ENCODE results near the gene GIPC1.
A peak's percentile ranks its signal among the peaks of the same experiment; 100 is the strongest.

GIPC1 gene

DNA sequence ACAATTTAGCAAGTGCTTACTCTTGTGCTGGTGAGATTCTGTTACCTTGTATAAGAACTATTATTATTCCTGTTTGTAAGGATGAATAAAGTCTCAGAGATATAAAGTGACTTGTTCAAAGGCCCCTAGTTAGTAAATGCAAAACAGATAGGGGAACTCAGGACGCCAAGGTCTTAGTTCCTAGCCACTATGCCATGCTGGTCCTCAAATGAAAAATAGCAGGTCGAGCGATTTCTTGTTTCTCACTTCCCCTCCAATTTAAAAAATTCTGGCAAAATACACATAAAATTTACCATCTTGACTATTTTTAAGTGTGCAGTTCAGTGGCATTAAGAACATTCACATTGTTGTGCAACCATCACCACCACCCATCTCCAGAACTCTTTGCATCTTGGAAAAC, 34.6 kb upstream of the GIPC1 start:
- Histone ChIP-seq H3K4me3 (ENCODE audit: extremely low read depth, insufficient read depth, low read length, poor library complexity, severe bottlenecking) (peak overlapping the region; percentile 90), H3K27ac (ENCODE audit: low read depth, low read length, severe bottlenecking) (no peak overlapping the region)
- WGBS, 2 experiments (ENCODE audit: insufficient coverage in 2 of 2): 77 to 89% methylated on average over 3 of the region's 3 CpGs

DNA sequence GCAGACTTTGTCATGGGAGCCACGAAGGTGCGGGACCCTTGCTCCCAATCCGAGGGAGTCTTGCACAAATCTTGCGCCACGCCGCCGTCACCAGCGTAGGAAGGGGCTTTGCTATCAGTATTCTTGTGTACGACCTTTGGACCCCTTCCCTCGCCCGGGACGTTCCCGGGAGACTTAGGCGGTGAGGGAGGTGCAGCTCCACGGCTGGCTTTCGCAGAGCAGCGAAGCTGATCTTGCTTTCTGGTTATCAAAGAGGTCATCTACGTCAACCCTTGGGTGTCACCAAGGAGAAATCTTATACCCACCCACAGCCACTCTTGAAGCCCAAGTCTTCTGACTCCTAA, 34.0 kb upstream of the GIPC1 start:
- Histone ChIP-seq H3K36me3 (ENCODE audit: control insufficient read depth, insufficient read depth, low read length) (peaks cover 22% of the 10 kb centered on the region), H3K4me3 (ENCODE audit: extremely low read depth, insufficient read depth, low read length, poor library complexity, severe bottlenecking) (peak overlapping the region; percentile 90), H3K9me3 (ENCODE audit: control insufficient read depth, low read length) (no peaks in the 10 kb centered on the region), H3K27ac (ENCODE audit: low read depth, low read length, severe bottlenecking) (peak overlapping the region; percentile 88), H3K4me1 (ENCODE audit: control insufficient read depth, insufficient read depth, low read length, poor library complexity, severe bottlenecking) (peaks cover 9% of the 10 kb centered on the region)
- 0 to 1% methylated on average over 15 to 16 of the region's 18 CpGs for WGBS, 2 experiments (ENCODE audit: insufficient coverage in 2 of 2)

More for the DNA sequence above, 34.6 kb upstream of the GIPC1 start:
- peaks cover 23% of the 10 kb centered on the region for H3K36me3 ChIP-seq (ENCODE audit: control insufficient read depth, insufficient read depth, low read length)
- H3K4me1 ChIP-seq (ENCODE audit: control insufficient read depth, insufficient read depth, low read length, poor library complexity, severe bottlenecking): peaks cover 9% of the 10 kb centered on the region
- H3K9me3 ChIP-seq (ENCODE audit: control insufficient read depth, low read length): no peaks in the 10 kb centered on the region

GRCh38 chr19:14529254-14530004, 33.5 kb upstream of the GIPC1 start, which contains the start of gene TECR:
TECR (plus strand) TSS chr19:14529594; CDS start chr19:14529697, 103 bp downstream.
- no peaks in the 10 kb centered on the region for H3K9me3 ChIP-seq (ENCODE audit: control insufficient read depth, low read length)
- peaks cover 17% of the 10 kb centered on the region for H3K36me3 ChIP-seq (ENCODE audit: control insufficient read depth, insufficient read depth, low read length)
- peak within 1 kb of the TSS; percentile 88 for H3K27ac ChIP-seq (ENCODE audit: low read depth, low read length, severe bottlenecking)
- peaks cover 7% of the 10 kb centered on the region for H3K4me1 ChIP-seq (ENCODE audit: control insufficient read depth, insufficient read depth, low read length, poor library complexity, severe bottlenecking)
- H3K4me3 ChIP-seq (ENCODE audit: extremely low read depth, insufficient read depth, low read length, poor library complexity, severe bottlenecking): peak within 1 kb of the TSS; percentile 90
- 0 to 1% methylated on average over 27 to 54 of the region's 59 CpGs for WGBS, 2 experiments (ENCODE audit: insufficient coverage in 2 of 2)

- H3K27ac ChIP-seq (ENCODE audit: low read depth, low read length, severe bottlenecking): peak overlapping the region; percentile 53
- peaks cover 7% of the 10 kb centered on the region for H3K4me1 ChIP-seq (ENCODE audit: control insufficient read depth, insufficient read depth, low read length, poor library complexity, severe bottlenecking)
- 52 to 60% methylated on average over 33 to 38 of the region's 39 CpGs for WGBS, 2 experiments (ENCODE audit: insufficient coverage in 2 of 2)
- peak overlapping the region; percentile 90 for H3K4me3 ChIP-seq (ENCODE audit: extremely low read depth, insufficient read depth, low read length, poor library complexity, severe bottlenecking)
- H3K36me3 ChIP-seq (ENCODE audit: control insufficient read depth, insufficient read depth, low read length): peaks cover 12% of the 10 kb centered on the region
- H3K9me3 ChIP-seq (ENCODE audit: control insufficient read depth, low read length): no peaks in the 10 kb centered on the region
Measured at GRCh38 chr19:14528419-14529253, 32.7 kb upstream of the GIPC1 start.

GRCh38 chr19:14526423-14526822, 30.5 kb upstream of the GIPC1 start:
- H3K27ac ChIP-seq (ENCODE audit: low read depth, low read length, severe bottlenecking): no peak overlapping the region

DNA sequence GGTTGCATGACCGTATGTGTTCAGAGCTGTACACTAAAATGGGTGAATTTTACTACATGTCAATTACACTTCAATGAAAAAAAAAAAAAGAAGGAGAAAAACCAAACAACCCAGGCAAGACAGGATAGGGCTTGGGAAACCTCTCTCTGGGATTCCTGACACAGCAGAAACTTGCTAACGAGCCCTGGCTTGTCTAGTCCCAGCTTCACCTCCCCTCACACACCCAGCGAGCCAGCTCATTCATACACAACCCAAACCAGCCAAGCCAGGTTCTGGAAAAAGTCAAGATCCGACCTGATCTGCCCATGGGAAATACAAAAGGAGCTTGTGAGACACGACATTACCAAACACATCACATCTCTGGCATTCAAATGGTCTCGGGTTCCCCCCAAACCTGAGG, 29.8 kb upstream of the GIPC1 start:
- WGBS, 2 experiments (ENCODE audit: insufficient coverage in 2 of 2): 62 to 67% methylated on average over 4 of the region's 6 CpGs

More at GRCh38 chr19:14526423-14526822, 30.5 kb upstream of the GIPC1 start:
- Histone ChIP-seq H3K4me3 (ENCODE audit: extremely low read depth, insufficient read depth, low read length, poor library complexity, severe bottlenecking) (no peak overlapping the region), H3K36me3 (ENCODE audit: control insufficient read depth, insufficient read depth, low read length) (no peaks in the 10 kb centered on the region), H3K9me3 (ENCODE audit: control insufficient read depth, low read length) (no peaks in the 10 kb centered on the region), H3K4me1 (ENCODE audit: control insufficient read depth, insufficient read depth, low read length, poor library complexity, severe bottlenecking) (peaks cover 14% of the 10 kb centered on the region)
- 100% methylated on average over 3 of the region's 4 CpGs for WGBS, 2 experiments (ENCODE audit: insufficient coverage in 2 of 2)

GRCh38 chr19:14520543-14520942, 24.6 kb upstream of the GIPC1 start:
- Histone ChIP-seq H3K27ac (ENCODE audit: low read depth, low read length, severe bottlenecking) (peak overlapping the region; percentile 99), H3K4me3 (ENCODE audit: extremely low read depth, insufficient read depth, low read length, poor library complexity, severe bottlenecking) (no peak overlapping the region)
- 89 to 100% methylated on average over 3 of the region's 4 CpGs for WGBS, 2 experiments (ENCODE audit: insufficient coverage in 2 of 2)

More for the DNA sequence above, 29.8 kb upstream of the GIPC1 start:
- Histone ChIP-seq H3K4me1 (ENCODE audit: control insufficient read depth, insufficient read depth, low read length, poor library complexity, severe bottlenecking) (peaks cover 15% of the 10 kb centered on the region), H3K9me3 (ENCODE audit: control insufficient read depth, low read length) (no peaks in the 10 kb centered on the region), H3K27ac (ENCODE audit: low read depth, low read length, severe bottlenecking) (no peak overlapping the region), H3K36me3 (ENCODE audit: control insufficient read depth, insufficient read depth, low read length) (no peaks in the 10 kb centered on the region), H3K4me3 (ENCODE audit: extremely low read depth, insufficient read depth, low read length, poor library complexity, severe bottlenecking) (no peak overlapping the region)

GRCh38 chr19:14519860-14520407, 24.0 kb upstream of the GIPC1 start:
- peak overlapping the region; percentile 99 for H3K27ac ChIP-seq (ENCODE audit: low read depth, low read length, severe bottlenecking)
- H3K4me3 ChIP-seq (ENCODE audit: extremely low read depth, insufficient read depth, low read length, poor library complexity, severe bottlenecking): no peak overlapping the region
- peaks cover 36% of the 10 kb centered on the region for H3K4me1 ChIP-seq (ENCODE audit: control insufficient read depth, insufficient read depth, low read length, poor library complexity, severe bottlenecking)
- 48 to 53% methylated on average over 2 of the region's 2 CpGs for WGBS, 2 experiments (ENCODE audit: insufficient coverage in 2 of 2)
- H3K36me3 ChIP-seq (ENCODE audit: control insufficient read depth, insufficient read depth, low read length): peaks cover 22% of the 10 kb centered on the region
- H3K9me3 ChIP-seq (ENCODE audit: control insufficient read depth, low read length): no peaks in the 10 kb centered on the region

More at GRCh38 chr19:14520543-14520942, 24.6 kb upstream of the GIPC1 start:
- H3K4me1 ChIP-seq (ENCODE audit: control insufficient read depth, insufficient read depth, low read length, poor library complexity, severe bottlenecking): peaks cover 34% of the 10 kb centered on the region
- H3K9me3 ChIP-seq (ENCODE audit: control insufficient read depth, low read length): no peaks in the 10 kb centered on the region
- peaks cover 15% of the 10 kb centered on the region for H3K36me3 ChIP-seq (ENCODE audit: control insufficient read depth, insufficient read depth, low read length)

GRCh38 chr19:14519245-14519859, 23.4 kb upstream of the GIPC1 start:
- no peak overlapping the region for H3K4me3 ChIP-seq (ENCODE audit: extremely low read depth, insufficient read depth, low read length, poor library complexity, severe bottlenecking)
- H3K36me3 ChIP-seq (ENCODE audit: control insufficient read depth, insufficient read depth, low read length): peaks cover 27% of the 10 kb centered on the region
- H3K27ac ChIP-seq (ENCODE audit: low read depth, low read length, severe bottlenecking): peak overlapping the region; percentile 99
- 94 to 97% methylated on average over 11 to 15 of the region's 22 CpGs for WGBS, 2 experiments (ENCODE audit: insufficient coverage in 2 of 2)
- H3K9me3 ChIP-seq (ENCODE audit: control insufficient read depth, low read length): no peaks in the 10 kb centered on the region
- H3K4me1 ChIP-seq (ENCODE audit: control insufficient read depth, insufficient read depth, low read length, poor library complexity, severe bottlenecking): peaks cover 36% of the 10 kb centered on the region

DNA sequence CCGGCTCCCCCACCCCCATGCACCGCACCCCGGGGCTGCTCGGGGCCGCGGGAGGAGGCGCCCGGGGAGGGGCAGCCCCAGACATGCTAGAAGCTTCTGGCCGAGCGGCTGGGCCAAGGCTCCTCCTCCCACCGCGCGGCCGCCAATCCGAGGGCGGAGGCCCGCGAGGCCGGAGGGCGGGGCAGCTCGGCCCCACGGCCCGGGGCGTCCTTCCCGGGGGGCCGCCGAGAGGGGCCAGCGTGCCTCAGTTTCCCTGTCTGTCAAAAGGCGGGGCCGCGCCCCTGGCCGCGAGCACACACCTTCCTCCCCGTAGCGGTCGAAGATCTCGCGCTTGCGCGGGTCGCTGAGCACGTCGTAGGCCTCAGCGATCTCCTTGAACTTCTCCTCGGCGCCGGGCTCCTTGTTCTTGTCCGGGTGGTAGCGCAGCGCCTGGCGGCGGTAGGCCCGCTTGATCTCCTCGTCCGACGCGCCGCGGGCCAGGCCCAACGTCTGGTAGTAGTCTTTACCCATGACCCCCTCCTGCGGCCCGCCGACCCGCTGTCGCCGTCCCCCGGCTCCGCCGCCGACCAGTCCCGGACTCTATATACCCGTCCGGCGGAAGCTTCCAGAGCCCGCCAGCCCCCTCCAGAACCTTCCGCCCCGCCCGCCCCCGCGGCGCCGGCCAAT, 22.0 kb upstream of the GIPC1 start, which contains the start of gene DNAJB1:
Gene DNAJB1 (minus strand): TSS at position 558 of the 666 bp plus-strand sequence. CDS start 48 bp downstream, at position 510.
- 0% methylated on average over 40 to 64 of the region's 82 CpGs for WGBS, 2 experiments (ENCODE audit: insufficient coverage in 2 of 2)
- Histone ChIP-seq H3K4me3 (ENCODE audit: extremely low read depth, insufficient read depth, low read length, poor library complexity, severe bottlenecking) (peak within 1 kb of the TSS; percentile 76), H3K4me1 (ENCODE audit: control insufficient read depth, insufficient read depth, low read length, poor library complexity, severe bottlenecking) (peaks cover 36% of the 10 kb centered on the region), H3K27ac (ENCODE audit: low read depth, low read length, severe bottlenecking) (peak within 1 kb of the TSS; percentile 99), H3K36me3 (ENCODE audit: control insufficient read depth, insufficient read depth, low read length) (peaks cover 35% of the 10 kb centered on the region), H3K9me3 (ENCODE audit: control insufficient read depth, low read length) (no peaks in the 10 kb centered on the region)

Measured in mesodermal cell (in vitro differentiated cells).